ENCODE results near the gene UTP3.
"Not testable (repeated sequence)": the region's sequence is repeated elsewhere in the genome, so short reads cannot be mapped to it uniquely, and the experiment has no call there.

UTP3 gene
- long read RNA-seq, donor 1, transcript UTP3-201 (1 exons, 2,073 nt) = major isoform, 33 of 33 reads
- long read RNA-seq, donor 1, partial matches to known transcripts = 0 of 33 reads
- long read RNA-seq, donor 1, other reads (novel, unspliced or antisense) = 0 of 33 reads
- long read RNA-seq, donor 2, transcript UTP3-201 (1 exons, 2,073 nt) = major isoform, 12 of 12 reads
- long read RNA-seq, donor 2, partial matches to known transcripts = 0 of 12 reads
- long read RNA-seq, donor 2, other reads (novel, unspliced or antisense) = 0 of 12 reads
- long read RNA-seq, donor 3, transcript UTP3-201 (1 exons, 2,073 nt) = major isoform, 26 of 26 reads
- long read RNA-seq, donor 3, partial matches to known transcripts = 0 of 26 reads
- long read RNA-seq, donor 3, other reads (novel, unspliced or antisense) = 0 of 26 reads
- long read RNA-seq, donor 4, transcript UTP3-201 (1 exons, 2,073 nt) = major isoform, 36 of 36 reads
- long read RNA-seq, donor 4, partial matches to known transcripts = 0 of 36 reads
- long read RNA-seq, donor 4, other reads (novel, unspliced or antisense) = 0 of 36 reads
- long read RNA-seq, donor 5, transcript UTP3-201 (1 exons, 2,073 nt) = major isoform, 27 of 27 reads
- long read RNA-seq, donor 5, partial matches to known transcripts = 0 of 27 reads
- long read RNA-seq, donor 5, other reads (novel, unspliced or antisense) = 0 of 27 reads
- long read RNA-seq, donor 6, transcript UTP3-201 (1 exons, 2,073 nt) = major isoform, 34 of 34 reads
- long read RNA-seq, donor 6, partial matches to known transcripts = 0 of 34 reads
- long read RNA-seq, donor 6, other reads (novel, unspliced or antisense) = 0 of 34 reads
- long read RNA-seq, donor 7, transcript UTP3-201 (1 exons, 2,073 nt) = major isoform, 42 of 42 reads
- long read RNA-seq, donor 7, partial matches to known transcripts = 0 of 42 reads
- long read RNA-seq, donor 7, other reads (novel, unspliced or antisense) = 0 of 42 reads
- long read RNA-seq, donor 8, transcript UTP3-201 (1 exons, 2,073 nt) = major isoform, 24 of 24 reads
- long read RNA-seq, donor 8, partial matches to known transcripts = 0 of 24 reads
- long read RNA-seq, donor 8, other reads (novel, unspliced or antisense) = 0 of 24 reads

GRCh38 chr4:70687821-70688794, at the start of gene UTP3:
UTP3 (plus strand) TSS chr4:70688532; CDS start chr4:70688678, 146 bp downstream.
- DNase-seq = peak; percentile 95

GRCh38 chr4:70640192-70640591, 48.1 kb upstream of the UTP3 start:
- no peak for DNase-seq

GRCh38 chr4:70650741-70651140, 37.6 kb upstream of the UTP3 start:
- DNase-seq = not testable (repeated sequence)

- peak; percentile 25 for DNase-seq
Observed at GRCh38 chr4:70651864-70652506, 36.3 kb upstream of the UTP3 start.

GRCh38 chr4:70654605-70655011, 33.7 kb upstream of the UTP3 start:
- DNase-seq = no peak

GRCh38 chr4:70657326-70657725, 31.0 kb upstream of the UTP3 start:
- no peak for DNase-seq

- no peak for DNase-seq
Observed at GRCh38 chr4:70658418-70658817, 29.9 kb upstream of the UTP3 start.

GRCh38 chr4:70660106-70660505, 28.2 kb upstream of the UTP3 start:
- no peak for DNase-seq

GRCh38 chr4:70661309-70661922, 26.9 kb upstream of the UTP3 start:
- DNase-seq = not testable (repeated sequence)

GRCh38 chr4:70666369-70666768, 22.0 kb upstream of the UTP3 start, which contains the start of gene JCHAIN:
JCHAIN (minus strand) TSS chr4:70666508; CDS start chr4:70666490, 18 bp downstream.
- DNase-seq = no peak

GRCh38 chr4:70667740-70668535, 20.4 kb upstream of the UTP3 start:
- DNase-seq = no peak

GRCh38 chr4:70670332-70671014, 17.9 kb upstream of the UTP3 start:
- no peak for DNase-seq

GRCh38 chr4:70671091-70671490, 17.2 kb upstream of the UTP3 start:
- no peak for DNase-seq

- DNase-seq = no peak
Observed at GRCh38 chr4:70674191-70674590, 14.1 kb upstream of the UTP3 start.

GRCh38 chr4:70674731-70675130, 13.6 kb upstream of the UTP3 start:
- DNase-seq = no peak

- no peak for DNase-seq
Observed at GRCh38 chr4:70676554-70677090, 11.7 kb upstream of the UTP3 start.

GRCh38 chr4:70678383-70678999, 9.8 kb upstream of the UTP3 start:
- DNase-seq = no peak

GRCh38 chr4:70680934-70681333, 7.4 kb upstream of the UTP3 start:
- no peak for DNase-seq
